Fibroblast of pulmonary artery (primary cell): ENCODE measurements around the gene ACTG1.

Experiments
- DNase-seq: peaks from one replicate; pipeline ENCODE4 v3.0.0-alpha.2; 2010; ENCODE audit warnings: low read depth
- H3K4me3 ChIP-seq: replicated peaks from 2 replicates; pipeline ENCODE4 v1.5.1; 2011; ENCODE audit warnings: low read depth, mild to moderate bottlenecking, control low read depth, low read length, moderate library complexity
- CTCF ChIP-seq: IDR thresholded peaks from 2 replicates; pipeline ENCODE4 v1.5.1; 2011; ENCODE audit warnings: mild to moderate bottlenecking, control low read depth, low read length, inconsistent platforms; ENCODE audit errors: missing control alignments

ACTG1 gene

GRCh38 chr17:81465910-81466309, 46.7 kb downstream of the ACTG1 start:
- no peak for TF ChIP-seq CTCF
- no peak for DNase-seq
- H3K4me3 ChIP-seq: no peak overlapping the region

DNA sequence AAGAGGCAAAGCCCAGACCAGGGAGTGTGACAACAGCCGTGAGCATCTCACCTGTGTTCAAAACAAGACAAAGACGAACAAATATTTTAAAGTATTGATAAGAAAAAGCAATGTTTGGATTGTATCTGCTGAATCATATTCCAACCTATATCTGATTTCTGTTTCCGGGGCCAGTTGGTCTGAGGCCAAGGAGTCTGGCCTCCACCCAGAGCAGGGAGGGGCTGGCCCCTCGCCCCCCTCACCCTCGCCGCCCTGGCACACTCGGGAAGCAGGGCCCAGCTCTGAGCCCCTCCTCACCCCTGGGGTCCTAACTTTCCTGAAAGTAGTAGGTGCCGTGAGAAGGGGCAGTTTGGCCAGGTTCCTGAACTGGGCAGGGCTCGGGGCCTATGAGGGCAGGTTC, 48.0 kb downstream of the ACTG1 start:
- no peak for TF ChIP-seq CTCF
- DNase-seq: no peak
- H3K4me3 ChIP-seq: no peak overlapping the region

DNA sequence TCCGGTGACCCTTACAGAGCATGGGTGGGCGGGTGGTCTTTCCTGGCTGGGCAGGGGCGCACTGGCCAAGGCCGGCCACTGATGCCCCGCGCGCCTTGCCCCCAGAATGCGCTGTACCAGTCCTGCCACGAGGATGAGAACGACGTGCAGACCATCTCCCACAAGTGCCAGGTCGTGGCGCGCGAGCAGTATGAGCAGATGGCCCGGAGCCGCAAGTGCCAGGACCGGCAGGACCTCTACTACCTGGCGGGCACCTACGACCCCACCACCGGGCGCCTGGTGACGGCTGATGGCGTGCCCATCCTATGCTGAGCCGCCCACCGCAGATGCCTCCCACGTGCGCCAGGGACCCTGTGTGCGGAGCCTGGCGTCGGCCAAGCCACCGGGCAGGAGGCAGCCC, 49.1 kb downstream of the ACTG1 start:
- H3K4me3 ChIP-seq: no peak overlapping the region
- DNase-seq: no peak
- no peak for TF ChIP-seq CTCF

- H3K4me3 ChIP-seq: no peak overlapping the region
- TF ChIP-seq CTCF: no peak
- no peak for DNase-seq
These were observed 50.0 kb downstream of the ACTG1 start for GRCh38 chr17:81462506-81463125.

DNA sequence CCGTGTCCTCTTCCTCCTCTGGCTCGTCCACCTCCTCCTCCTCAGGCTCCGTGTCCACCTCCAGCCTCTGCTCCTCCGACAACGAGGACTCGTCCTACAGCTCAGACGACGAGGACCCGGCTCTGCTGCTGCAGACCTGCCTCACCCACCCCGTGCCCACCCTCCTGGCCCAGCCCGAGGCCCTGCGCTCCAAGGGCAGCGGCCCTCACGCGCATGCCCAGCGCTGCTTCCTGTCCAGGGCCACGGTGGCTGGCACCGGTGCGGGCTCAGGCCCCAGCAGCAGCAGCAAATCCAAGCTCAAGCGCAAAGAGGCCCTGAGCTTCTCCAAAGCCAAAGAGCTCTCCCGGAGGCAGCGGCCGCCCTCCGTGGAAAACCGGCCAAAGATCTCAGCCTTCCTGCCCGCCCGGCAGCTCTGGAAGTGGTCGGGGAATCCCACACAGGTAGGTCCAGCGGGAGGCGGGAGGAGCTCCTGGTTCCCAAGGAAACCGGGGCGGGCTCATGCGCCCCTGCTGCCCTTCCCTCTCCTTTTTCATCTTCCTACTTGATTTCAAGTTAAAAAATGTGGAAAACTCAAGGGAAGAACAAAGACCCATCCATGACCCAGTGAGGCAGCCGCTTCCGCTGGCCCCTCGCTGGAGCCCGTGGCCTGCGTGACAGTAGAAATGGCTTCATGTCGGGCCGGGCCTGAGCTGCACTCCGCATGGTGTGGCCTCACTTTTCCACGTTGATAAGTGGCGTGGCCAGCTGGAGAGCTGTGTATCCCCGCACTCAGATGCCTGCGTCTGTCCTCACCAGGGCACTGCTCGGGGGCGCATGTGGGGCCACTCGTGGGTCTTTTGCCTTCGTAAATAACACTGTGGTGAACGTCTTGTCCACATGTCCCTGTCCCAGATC, 50.7 kb downstream of the ACTG1 start:
- TF ChIP-seq CTCF: no peak
- DNase-seq: no peak
- no peak overlapping the region for H3K4me3 ChIP-seq

DNA sequence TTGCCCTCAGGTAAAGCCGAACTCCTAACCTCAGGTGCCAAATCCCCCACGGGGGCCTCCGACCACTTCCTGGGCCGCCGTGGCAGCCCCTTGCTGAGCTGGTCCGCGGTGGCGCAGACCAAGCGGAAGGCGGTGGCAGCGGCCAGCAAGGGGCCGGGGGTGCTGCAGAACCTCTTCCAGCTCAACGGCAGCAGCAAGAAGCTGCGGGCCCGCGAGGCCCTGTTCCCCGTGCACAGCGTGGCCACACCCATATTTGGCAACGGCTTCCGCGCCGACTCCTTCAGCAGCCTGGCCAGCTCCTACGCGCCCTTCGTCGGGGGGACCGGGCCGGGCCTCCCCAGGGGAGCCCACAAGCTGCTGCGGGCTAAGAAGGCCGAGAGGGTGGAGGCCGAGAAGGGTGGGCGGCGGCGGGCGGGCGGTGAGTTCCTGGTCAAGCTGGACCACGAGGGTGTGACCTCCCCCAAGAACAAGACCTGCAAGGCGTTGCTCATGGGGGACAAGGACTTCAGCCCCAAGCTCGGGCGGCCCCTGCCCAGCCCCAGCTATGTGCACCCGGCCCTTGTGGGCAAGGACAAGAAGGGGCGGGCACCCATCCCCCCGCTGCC, 51.6 kb downstream of the ACTG1 start:
- TF ChIP-seq CTCF: no peak
- no peak overlapping the region for H3K4me3 ChIP-seq
- DNase-seq: no peak
